CD4-positive, alpha-beta T cell treated with Interleukin-15 for 4 hours (primary cell): ENCODE measurements around the gene TRPM8.

Source experiments
- DNase-seq: peaks from one replicate; pipeline ENCODE4 v3.0.0-alpha.2; 2020; ENCODE audit warnings: low spot score

The TRPM8 gene

DNA sequence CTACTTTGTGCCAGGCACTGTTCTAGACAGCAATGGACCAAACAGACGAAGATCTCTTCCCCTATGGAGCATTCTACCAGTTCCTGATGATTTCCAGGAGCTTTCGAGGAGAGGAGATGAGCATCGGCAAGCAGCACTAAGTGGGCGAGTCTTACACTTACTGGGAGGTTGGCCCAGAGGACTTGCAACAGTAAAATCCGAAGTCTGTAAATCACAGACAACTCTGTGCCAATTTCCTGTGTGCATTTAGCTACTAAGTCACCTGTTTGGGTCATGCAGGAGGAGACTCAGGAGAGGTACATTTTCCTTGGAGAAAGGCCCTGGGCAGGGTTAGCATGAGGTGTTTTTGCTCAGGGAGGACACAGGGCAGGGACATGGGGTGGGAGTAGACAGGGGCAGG is 58.9 kb downstream of the TRPM8 start:
- DNase-seq, result no peak

DNA sequence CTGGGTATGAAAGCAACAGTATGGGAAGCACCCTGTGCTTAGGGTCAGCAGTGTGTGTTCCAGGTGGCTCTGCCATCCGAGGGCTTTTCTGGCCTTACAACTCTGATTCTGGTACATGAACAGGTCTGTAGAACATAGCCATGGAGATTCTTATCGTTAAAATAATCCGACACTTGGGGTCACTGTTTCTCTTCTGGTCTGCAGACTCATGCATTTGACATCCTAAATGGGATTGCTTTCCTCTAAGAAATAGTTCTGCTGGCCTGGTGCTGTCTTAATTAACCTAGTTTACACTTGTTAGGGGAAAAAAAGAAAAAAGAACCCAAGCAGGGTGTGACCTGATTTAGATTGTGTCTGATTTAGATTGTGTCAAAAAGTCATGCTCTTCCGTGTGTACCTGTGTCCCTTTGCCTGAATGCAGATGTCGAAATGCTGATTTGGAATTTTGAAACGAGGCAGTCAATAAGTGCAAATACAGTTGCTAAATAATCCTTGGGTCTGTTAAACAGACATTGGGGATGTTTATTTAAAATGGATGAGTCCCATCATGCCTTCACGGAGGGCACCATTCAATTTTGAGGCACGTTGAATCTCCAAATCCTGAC is 59.6 kb downstream of the TRPM8 start:
- DNase-seq, result peak; percentile 69

DNA sequence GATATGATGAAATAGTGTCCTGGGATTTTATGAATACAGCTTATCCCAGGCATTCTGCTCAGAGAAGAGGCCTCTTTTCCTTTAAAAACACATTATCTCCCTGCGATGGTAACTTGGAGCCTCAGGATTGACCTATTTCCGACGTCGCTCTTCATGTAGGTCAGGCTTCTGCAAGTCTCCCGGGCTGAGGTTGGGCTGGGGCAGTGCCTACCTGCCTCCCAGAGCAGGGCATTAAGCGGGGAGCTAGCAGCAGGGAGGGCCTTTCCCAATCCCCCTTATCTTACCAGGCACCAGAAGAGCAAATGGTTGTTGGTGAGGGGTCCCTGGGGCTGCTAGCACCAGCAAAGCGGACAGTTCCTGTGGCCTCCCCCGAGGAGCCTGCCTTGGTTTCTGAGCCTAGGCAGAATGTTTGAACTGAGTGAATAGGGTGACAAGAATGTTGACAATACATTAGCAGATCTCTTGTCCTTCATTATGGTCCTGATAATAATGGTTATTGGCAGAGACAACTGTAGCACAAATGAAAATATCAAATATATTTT is 60.2 kb downstream of the TRPM8 start:
- DNase-seq, result no peak

DNA sequence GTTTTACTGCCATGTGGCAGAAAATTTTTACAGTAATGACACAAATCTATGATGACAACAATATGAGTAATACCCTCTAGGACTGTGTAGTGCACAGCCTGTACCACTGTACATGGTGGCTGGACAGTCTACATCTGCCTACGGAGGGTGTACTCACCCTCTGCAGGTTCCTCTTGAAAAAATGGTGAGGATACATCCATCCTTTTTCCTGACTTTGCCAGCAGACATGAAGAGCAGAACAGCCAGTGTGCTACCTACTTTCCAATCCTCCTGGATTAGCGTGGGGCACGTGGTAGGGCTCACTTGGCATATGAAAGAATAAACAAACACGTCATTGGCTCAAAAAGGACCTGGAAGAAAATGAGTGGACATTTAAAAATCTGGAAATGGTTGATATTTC is 62.6 kb downstream of the TRPM8 start:
- DNase-seq, result no peak

DNA sequence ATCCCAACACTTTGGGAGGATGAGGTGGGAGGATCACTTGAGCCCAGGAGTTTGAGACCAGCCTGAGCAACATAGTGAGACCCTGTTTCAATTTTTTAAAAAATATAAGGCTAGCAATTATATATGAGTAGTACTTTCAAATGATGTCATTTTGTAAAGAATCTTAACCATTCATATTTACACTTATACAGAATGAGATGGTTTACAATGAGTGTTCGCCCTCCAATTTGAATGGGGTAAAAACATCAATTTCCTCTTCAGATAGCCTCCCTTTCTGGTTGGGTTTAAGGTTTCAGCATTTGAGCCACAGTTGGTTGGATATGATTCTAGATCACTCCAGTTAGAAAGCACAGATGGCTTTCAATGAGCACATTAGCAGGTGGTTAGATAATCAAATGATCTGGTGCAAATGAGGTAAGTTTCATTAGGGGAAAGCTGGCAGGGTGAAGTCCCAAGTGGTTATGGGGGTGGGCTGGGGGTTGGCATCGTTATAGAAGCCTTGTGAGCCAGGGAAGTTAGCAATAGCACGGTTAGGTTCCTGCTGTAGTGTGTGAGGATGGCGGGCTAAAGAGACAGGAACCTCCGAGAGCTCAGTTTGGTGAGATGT is 63.9 kb downstream of the TRPM8 start:
- no peak for DNase-seq

DNA sequence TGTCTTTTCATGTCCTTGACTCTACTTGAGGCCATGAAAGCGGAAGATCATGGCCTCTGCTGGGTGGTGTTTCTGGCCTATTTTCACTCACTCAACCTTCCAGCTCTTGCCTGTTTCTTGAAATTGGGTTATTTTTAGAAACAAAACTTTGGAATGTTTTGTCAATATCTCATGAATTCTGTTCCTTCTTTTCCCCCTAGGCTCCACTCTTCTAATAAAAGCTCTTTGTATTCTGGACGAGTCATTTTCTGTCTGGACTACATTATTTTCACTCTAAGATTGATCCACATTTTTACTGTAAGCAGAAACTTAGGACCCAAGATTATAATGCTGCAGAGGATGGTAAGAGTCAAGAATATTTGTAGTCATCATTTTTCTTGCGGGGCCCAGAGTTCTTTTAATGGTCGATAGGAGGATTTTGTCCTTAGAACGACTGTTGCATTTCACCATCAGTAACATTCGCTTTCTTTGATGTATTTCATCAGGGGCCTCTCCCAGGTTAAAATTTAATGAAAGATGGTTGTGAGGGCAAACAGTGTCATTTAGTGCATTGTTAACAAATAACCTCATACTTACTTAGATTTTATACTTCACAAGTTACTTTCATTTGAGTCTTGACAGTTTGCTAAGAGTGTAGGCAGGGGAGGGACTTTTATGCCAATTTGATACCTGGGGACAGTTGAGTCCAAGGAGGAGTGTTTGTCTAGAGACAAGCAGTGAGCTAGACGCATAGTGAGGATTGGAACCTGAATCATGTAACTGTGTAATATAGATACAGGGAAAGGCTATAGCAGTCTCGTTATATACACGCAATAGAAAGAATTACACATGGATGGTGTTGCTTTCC is 64.6 kb downstream of the TRPM8 start:
- no peak for DNase-seq

DNA sequence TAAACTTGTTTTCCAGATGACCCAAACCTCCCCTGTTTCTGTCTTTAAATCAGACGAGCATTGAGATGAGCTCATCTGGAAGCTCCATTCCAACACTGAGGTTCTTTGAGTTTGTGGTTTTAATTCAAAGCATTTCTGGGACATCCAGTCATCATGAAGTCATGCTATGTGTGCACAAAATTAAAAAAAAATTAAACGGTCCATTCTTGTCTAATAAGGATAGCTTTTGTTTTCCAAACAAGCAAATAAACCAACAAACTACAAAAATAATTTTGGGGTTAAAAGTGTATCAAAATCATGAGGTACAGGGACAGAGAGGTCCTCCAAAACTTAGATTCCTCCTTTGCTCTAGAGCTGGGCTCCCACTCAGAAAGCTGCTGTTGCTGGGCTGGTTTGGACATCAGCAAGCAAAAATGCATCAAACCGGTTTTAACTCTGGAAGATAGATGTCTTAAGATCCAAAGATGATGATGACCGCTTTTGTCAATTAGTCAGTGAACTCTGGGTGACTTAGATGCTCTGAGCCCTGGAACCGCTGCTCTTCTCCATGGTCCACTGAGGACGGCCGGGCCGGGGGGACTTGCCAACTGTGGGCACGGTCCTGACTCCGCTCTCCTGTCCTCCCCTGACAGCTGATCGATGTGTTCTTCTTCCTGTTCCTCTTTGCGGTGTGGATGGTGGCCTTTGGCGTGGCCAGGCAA is 65.4 kb downstream of the TRPM8 start:
- no peak for DNase-seq

DNA sequence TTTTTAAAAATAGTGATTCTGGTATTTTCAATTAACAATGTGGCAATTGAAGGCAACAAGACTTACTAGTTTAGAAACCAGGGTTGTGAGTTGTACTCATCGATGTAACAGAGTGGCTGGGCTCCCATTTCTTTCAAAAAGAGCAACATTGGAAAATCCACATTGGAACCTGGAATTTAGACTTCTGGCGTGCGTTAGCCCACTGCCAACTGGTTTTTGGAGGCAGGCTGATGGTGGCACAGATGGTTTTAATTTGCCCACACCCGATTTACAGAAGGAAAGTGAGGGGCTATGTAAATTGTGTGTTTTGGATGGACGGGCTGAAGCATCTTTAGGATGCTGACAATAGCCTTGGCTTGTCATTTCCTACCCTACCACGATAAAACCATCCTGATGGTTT is 66.3 kb downstream of the TRPM8 start:
- no peak for DNase-seq

DNA sequence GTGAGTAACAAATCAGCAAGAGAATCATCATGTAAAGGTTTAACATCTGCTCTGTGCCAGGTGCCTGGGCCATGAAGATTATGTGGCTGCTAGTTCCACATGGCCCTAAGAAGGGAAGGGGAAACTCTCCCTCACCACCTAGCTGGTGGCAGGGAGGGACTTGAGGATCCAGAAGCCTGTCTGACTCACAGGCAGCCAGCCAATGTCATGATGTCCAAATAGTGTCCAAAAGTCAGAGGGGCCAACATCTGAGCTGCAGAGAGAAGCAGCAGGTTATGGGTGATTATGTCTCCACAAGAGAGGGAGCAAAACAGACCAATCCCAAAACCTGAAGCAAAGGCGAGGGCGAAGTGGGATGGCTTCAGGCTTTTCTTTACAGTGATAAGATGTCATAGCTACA is 71.4 kb downstream of the TRPM8 start:
- DNase-seq, result no peak

DNA sequence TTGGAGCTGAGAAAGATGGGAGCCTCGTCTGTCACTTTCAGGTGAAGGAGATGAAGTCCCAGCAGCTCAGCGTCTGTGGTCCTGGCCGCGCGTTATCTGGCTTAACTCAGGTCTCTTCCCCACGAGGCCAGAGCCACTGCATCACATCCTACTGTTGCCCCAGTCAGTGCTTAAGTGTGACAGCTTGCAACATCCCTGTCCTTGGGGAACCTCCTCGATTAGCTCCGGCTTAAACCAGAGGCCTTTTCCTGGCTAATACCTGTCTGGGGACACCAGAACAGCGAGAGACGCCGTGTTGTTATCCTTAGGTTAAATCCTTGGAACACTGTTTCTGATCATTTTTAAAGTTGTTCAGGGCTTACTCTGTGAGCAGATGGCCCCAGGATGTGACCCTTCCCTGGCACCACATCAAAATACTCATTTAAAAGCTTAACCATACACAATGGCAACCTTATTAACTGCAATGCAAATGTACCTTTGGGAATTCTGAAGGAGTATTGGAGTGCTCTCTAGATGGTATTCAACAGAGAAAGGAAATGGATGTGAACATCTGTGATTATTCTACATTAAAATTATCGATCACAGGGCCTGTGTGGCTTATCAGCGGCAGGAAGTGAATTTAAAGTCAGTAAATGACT is 72.2 kb downstream of the TRPM8 start:
- no peak for DNase-seq

DNA sequence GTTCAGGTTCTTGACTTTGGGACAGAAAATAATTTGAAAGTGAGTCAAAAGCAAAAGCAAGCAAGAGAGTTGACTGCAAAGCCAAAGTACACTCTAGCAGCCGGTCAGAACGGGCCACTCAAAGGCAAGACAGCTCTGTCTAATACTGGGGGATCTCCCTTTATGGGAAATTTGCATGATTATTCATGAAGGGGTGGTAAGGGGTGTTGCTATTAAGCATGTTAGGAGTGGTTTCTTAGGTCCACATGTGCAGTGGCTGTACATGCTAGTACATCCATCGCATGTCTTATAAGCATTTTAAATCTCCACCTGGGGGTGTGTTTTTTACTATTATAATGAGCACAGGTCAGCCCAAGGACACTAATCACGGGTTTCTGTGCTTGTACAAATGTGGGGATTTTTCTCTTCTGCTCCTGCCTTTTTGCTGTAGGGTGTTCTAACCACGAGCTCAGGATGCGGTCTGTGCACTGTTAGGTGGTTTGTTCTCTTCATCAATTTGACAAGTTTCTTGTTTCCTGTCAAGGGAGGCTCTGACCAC is 73.2 kb downstream of the TRPM8 start:
- peak; percentile 65 for DNase-seq

DNA sequence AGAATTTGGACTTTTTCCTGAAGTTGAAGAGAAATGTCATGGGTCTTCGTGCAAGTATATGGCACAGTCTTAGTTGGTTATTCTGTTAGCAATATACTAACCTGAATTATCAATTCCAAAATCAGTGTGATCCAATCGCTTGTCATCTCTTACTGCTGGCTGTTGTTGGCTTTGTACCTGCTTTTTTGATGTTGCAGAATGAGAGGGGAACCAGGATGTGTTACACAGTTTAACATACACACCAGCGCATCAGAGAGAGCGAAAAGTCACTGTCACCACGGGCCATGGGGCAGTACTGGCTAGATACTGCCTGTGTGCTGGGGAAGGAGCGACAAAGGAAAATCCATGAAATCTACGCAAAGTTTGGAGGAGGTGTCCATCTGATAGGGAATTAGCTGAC is 74.0 kb downstream of the TRPM8 start:
- DNase-seq, result no peak

DNA sequence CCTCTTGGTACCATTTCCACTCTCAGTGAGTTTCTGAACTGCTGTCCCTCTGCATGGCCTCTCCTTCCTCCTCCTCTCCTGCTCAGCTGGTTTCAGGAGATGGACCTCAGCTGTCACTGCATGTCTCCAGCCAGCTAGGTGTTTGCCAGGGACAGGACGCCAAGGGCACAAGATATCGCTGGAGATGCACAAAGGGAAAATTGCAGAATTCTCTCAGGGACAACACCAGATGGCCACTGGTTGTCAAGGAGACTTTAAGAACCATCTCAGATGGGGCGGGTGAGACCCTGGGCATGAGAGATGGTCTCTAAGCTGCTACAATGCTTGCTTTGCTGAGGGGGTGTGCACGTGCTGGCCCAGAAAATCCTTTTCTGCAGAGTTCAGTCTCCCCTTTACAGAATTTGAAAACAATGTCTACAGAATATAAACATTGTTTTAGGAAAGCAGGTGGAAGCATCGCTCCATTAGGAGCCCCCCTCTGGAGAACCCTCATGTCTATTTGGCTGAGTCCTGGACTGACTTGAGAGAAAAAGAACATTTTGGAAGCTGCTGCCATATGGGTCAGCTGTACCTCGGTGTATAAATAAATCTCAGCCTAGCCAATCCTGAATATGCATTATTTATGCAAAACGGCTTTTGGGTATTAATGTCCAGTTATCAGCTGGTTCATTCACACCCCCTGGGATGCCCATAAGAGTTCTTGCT is 75.5 kb downstream of the TRPM8 start:
- DNase-seq, result no peak

DNA sequence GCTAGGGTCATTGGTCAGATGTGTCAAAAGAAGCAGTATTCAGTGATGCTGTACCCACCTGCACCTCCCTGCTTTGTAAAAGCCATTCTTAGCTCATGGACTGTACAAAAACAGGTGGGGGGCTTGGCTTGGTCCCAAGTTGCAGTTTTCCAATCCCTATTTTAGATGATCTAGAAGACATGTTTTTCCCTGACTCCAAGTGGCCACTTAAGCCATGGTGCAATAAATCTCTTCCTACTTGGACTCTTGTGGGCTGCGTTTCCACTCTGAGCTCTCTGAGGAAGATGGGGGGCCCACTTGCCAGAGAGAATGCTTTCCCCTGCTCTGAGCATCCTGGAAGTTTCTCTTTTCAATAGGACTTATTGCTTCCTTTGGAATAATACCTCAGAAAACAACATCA is 76.3 kb downstream of the TRPM8 start:
- DNase-seq, result no peak

DNA sequence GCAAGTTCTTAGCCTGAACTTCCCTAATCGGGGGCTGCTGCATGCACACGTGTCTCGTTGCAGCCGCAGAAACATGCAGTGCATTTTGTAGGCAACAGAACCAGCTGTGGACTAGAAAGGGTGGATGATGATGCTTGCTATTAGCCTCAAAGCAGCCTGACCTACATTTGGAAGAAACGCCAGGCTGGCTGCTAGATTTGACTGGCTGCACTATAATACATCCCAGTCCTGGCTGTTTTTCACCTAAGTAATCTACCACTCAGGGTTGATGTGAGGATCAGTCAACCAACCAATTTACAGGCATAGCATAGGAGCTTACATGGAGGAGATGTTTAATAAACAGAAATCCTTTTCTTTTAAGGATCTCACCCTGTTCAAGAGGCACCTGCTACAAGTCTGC is 77.0 kb downstream of the TRPM8 start:
- DNase-seq, result no peak

DNA sequence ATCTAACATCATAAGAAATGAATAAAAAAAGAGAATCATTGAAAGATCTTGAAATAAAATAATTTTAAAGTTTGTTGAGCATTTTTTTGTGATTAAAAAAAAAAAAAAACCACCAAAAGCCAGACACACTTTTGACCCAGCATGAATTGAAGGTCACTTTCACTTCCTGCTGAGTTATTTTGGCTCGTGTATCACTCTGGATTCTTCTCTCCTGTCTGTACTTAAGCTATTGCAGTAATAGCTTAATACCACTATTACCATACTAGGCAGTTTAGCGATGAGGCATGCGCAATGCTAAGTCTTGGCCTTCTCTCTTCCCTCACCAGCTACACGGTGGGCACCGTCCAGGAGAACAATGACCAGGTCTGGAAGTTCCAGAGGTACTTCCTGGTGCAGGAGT is 78.8 kb downstream of the TRPM8 start:
- DNase-seq, result no peak

DNA sequence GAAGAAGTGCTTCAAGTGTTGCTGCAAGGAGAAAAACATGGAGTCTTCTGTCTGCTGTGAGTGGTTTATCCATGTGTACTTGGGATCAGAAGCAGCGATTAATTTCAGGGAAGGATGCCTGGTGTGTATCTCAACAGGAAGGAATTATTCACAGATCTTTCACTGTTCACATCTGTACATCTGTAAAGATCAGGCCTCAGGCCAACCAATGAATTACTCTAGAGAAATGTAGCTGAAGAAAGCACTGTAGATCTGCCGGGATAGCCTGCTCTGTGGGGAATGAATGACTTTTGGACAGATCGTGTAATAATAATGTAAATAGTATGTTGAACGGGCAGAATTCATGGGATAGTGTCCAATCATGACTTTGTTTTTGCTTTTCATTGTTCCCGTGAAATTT is 79.3 kb downstream of the TRPM8 start:
- no peak for DNase-seq

DNA sequence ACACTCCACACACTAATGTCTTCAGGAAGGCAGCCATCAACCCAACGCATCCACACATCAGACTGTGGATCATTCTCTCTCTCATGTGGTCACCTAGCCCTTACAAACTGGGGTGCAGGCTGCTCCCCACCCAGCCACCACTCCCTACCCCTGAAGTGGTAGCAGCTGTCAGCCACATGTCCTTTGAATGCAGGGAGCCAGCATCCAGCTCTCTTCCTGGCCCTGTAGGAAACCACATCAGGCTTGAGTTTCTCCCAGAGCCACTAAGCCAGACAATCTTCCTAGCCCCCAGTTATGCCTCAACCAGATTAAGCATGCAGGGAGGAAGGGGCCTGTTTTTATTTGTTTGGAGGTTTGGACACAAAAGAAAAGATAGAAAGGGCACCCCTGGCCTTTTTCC is 80.5 kb downstream of the TRPM8 start:
- DNase-seq, result no peak

DNA sequence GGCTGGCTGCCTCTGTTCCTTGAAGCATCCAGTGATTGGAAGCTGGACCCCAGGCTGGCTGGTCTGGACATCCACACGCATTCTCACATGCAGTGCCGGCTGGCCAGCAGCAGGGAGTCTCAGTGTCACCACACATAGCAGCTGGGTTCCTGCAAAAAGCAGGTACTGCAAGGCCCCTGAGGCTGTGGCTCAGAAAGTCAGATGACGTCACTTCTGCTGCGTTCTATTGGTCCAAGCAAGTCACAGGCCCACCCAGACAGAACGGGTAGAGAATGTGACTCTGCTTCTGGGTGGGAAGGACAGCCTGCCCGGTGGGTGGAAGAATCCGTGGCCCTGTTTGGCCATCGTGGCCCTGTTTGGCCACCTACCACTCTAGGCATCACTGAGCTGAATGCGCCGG is 82.0 kb downstream of the TRPM8 start:
- no peak for DNase-seq

DNA sequence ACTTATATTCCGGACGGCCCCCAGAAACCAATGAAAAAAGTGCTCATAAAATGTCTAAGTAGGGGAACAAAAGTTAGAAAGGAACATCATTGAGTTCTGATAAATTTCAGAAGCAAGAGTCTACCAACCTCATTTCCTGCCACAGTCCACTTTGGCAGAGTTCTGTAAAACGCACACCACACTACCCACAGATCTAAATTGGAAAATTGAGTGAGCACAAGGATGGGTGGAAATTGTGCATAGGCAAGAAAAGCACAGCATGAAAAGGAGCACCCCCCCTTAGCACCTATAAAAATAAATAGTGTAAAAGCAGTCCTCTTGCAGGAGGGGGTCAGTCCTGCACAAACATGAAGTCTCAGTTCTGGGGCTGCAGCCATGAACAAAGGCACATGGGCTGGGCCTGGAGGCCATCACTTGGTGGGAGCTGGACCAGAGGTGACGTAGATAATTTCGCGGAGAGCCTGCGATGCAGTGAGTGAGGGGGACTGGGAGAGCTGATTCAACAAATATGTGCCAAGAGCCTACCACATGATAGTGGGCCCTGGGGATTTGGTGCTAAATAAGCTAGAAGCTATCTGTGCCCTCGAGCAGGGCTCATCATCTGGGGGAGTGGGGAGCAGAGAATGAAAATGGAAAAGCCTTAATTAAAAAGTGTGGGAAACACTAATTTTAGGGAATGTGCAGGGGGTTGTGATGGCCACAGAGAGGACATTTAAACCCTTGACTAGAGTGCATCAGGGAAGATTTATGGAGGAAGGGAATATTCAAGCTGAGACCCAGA is 84.4 kb downstream of the TRPM8 start:
- peak; percentile 16 for DNase-seq
